Dendritic cell treated with granulocyte-macrophage colony-stimulating factor and Interleukin-4, amounts not matched to agents 40 ng/mL and 50 ng/mL, for 4 days (primary cell): ENCODE data around the gene FAM180B.

Experiments used
- H3K27ac Mint-ChIP-seq: one replicate; pipeline ENCODE4 v1.8.0; 2022; ENCODE audit warnings: mild to moderate bottlenecking, mixed read lengths
- H3K27me3 Mint-ChIP-seq: one replicate; pipeline ENCODE4 v1.8.0; 2022; ENCODE audit warnings: mild to moderate bottlenecking, mixed read lengths
- H3K36me3 Mint-ChIP-seq: one replicate; pipeline ENCODE4 v1.8.0; 2022; ENCODE audit warnings: low read depth, mixed read lengths
- H3K4me1 Mint-ChIP-seq: one replicate; pipeline ENCODE4 v1.8.0; 2022; ENCODE audit warnings: low read depth, mixed read lengths
- H3K4me3 Mint-ChIP-seq: one replicate; pipeline ENCODE4 v1.8.0; 2022; ENCODE audit warnings: mild to moderate bottlenecking, moderate library complexity, mixed read lengths
- H3K9me3 Mint-ChIP-seq: one replicate; pipeline ENCODE4 v1.8.0; 2022; ENCODE audit warnings: mixed read lengths
- intact Hi-C: fragments of 100-400 bp; cut with micrococcal nuclease; formaldehyde crosslinking; loops from one replicate; pipeline ENCODE4 v1.15.0; 2022

Gene FAM180B

DNA sequence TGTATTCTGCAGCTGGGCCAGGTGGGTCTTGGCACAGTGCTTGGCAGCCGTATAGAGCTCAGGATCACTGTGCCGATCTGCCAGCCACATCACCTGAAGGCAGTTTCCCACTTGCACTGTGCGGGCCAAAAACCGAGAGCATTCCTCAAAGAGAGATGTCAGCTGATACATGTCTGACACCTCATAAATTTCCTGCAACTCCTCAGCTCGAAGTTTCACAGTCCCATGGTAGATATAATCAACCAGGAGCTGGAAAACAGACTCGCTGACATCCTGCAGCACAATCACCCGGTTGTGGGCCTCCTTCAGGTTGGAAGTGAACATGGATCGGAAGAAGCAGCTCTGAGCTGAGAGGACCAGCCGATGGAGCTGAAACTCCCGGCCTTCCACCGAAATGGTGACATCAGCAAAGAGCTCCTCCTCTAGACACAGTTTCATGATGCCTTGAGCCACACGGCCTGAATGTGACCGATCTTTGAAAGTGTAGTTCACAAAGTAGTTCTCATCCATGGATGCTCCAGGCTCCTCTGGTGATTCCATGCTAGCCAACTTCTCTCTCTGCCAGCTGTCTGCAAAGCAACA, 8.9 kb upstream of the FAM180B start:
- Mint-ChIP-seq H3K9me3 (no peaks in the 10 kb centered on the region), H3K36me3 (peaks cover 85% of the 10 kb centered on the region), H3K27ac (no peak overlapping the region), H3K4me3 (no peak overlapping the region), H3K27me3 (no peaks in the 10 kb centered on the region), H3K4me1 (peaks cover 41% of the 10 kb centered on the region)
- intact Hi-C loops: loop anchor here (5.0 kb wide), 1 partner anchor 35 kb away; no protein-coding TSS in a partner anchor

DNA sequence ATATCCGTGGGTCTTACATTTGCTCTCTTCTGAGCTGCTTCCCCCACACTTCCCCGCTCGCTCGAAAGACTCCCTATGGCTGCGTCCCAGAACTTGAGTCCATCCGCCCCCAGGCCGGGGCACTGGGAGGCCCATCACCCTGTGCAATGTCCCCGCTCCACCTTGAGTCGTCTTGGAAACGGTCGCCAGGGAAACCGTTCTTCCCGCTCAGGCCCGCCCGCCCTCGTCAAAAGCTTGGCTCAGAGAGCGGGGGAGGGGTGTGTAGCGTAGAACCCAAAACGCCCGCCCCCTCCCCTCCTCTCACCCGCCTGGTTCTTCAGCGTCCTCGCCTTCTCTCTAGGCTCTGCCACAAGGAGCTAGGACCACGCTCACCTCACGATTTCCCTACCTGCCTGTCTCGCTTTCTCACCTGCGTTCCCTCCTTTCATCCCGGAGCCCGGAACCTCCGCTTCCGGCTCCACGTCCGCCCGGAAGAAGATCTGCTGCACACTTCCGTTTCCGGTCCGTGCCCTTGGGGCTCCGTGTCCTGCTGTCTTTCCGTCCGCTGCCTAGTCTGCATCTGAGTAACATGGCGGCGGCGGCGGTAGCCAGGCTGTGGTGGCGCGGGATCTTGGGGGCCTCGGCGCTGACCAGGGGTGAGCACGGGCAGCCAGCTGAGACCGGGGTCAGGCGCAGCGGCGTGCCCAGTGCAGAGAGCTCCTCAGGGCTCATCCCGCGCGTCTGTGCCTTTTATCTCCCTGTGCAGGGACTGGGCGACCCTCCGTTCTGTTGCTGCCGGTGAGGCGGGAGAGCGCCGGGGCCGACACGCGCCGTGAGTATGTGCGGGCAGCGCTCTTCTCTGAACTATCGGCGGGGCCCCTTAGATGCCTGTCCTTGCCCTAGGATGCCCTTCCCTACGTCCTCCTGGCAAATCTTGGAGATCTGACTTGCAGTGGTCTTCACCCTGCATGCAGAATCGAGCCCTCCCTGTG, 7.7 kb upstream of the FAM180B start, which contains the start of the genes KBTBD4 and NDUFS3:
KBTBD4 (minus strand) TSS at position 447 of the 971 bp plus-strand sequence; CDS start at position 428, 19 bp downstream.
NDUFS3 (plus strand) TSS at position 551 of the 971 bp plus-strand sequence; CDS start at position 569, 18 bp downstream.
- intact Hi-C loops: loop anchor here (5.0 kb wide), 1 partner anchor 33 kb away; no protein-coding TSS in a partner anchor
- Mint-ChIP-seq H3K27ac (peak within 1 kb of the TSS; percentile 93), H3K36me3 (peaks cover 85% of the 10 kb centered on the region), H3K9me3 (no peaks in the 10 kb centered on the region), H3K27me3 (no peaks in the 10 kb centered on the region), H3K4me3 (peak within 1 kb of the TSS; percentile 90), H3K4me1 (peaks cover 42% of the 10 kb centered on the region)

GRCh38 chr11:47583844-47584243, 2.6 kb upstream of the FAM180B start:
- intact Hi-C loops: no loop called here
- no peaks in the 10 kb centered on the region for H3K9me3 Mint-ChIP-seq
- no peaks in the 10 kb centered on the region for H3K27me3 Mint-ChIP-seq
- peaks cover 47% of the 10 kb centered on the region for H3K4me1 Mint-ChIP-seq
- no peak overlapping the region for H3K27ac Mint-ChIP-seq
- H3K36me3 Mint-ChIP-seq: peaks cover 63% of the 10 kb centered on the region
- no peak overlapping the region for H3K4me3 Mint-ChIP-seq

DNA sequence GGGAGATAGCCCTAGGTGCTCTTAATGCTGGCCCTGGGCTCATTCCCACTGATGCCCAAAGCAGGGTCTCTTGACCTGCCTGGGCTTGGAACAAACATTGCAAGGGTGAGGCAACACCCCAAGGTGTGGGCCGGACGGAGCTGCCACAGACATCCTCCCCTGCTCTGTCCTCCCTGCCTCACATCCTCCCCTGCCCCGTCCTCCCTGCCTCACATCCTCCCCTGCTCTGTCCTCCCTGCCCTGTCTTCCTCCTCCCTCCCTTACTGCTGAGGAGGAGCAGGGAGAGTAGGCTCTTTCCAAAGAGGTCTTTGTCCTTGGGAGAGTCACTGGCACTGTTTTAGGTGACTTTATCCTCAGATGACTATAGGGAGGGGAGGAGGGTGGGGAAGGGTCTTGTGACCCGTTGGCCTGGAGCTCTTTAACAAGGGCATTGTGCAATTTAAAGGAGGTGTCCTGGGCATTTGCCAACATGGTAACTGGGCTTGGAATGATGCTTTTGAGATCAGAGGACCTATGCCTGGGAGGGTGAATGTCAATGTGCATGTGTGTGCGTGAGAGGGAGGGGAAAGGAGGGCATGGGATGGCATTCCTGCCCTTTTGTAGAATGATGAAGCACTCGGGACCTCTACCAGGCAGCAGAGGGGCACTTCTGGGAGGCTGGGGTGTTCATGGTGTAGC, 700 bp downstream of the FAM180B start:
- peaks cover 42% of the 10 kb centered on the region for H3K36me3 Mint-ChIP-seq
- peaks cover 40% of the 10 kb centered on the region for H3K4me1 Mint-ChIP-seq
- H3K27ac Mint-ChIP-seq: peak overlapping the region; percentile 86
- H3K27me3 Mint-ChIP-seq: peaks cover 6% of the 10 kb centered on the region
- H3K9me3 Mint-ChIP-seq: no peaks in the 10 kb centered on the region
- no peak overlapping the region for H3K4me3 Mint-ChIP-seq
- intact Hi-C loops: no loop called here

DNA sequence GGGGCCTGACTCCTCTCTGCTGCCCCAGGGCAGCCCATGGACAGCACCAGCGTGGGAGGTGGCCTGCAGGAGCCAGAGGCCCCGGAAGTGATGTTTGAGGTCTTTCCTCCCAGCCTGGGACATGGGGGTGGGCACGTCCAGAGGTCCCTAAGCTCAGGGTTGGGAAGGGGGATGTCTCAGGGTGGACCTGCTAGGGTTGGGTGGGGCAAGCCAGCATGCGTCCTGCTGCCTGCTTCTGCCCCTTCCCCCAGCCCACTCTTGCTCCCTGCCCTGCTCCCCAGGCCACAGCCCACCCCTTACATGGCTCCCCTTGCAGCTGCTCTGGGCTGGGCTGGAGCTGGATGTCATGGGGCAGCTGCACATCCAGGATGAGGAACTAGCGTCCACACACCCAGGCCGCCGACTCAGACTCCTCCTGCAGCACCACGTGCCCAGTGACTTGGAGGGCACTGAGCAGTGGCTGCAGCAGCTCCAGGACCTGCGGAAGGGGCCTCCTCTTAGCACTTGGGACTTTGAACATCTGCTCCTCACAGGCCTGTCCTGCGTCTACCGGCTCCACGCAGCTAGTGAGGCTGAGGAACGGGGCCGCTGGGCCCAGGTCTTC, 1.3 kb downstream of the FAM180B start:
- intact Hi-C loops: no loop called here
- Mint-ChIP-seq H3K4me3 (peak overlapping the region; percentile 68), H3K27ac (peak overlapping the region; percentile 86), H3K36me3 (peaks cover 36% of the 10 kb centered on the region), H3K9me3 (no peaks in the 10 kb centered on the region), H3K4me1 (peaks cover 40% of the 10 kb centered on the region), H3K27me3 (peaks cover 12% of the 10 kb centered on the region)

DNA sequence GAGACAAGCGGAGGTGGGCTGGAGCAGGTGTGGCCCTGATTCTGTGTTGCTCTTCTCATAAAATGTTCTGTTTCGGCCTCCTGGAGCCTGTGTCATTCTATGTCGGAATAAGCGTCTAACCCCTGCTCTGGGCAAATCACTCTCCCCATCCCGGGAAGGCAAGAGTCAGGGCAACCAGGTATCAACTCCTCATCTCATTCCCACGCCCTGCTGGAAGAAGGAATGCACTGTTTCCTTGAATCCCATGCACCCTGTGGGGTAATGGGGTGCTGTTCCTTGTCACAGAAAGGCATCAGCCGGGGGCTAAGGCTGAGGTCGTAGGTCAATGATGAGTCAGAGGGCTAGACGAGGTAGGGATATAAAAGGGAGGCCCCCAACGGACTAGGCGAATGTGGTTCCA, 2.6 kb downstream of the FAM180B start:
- H3K9me3 Mint-ChIP-seq: no peaks in the 10 kb centered on the region
- peaks cover 52% of the 10 kb centered on the region for H3K4me1 Mint-ChIP-seq
- peaks cover 23% of the 10 kb centered on the region for H3K36me3 Mint-ChIP-seq
- H3K4me3 Mint-ChIP-seq: peak overlapping the region; percentile 68
- intact Hi-C loops: no loop called here
- peaks cover 24% of the 10 kb centered on the region for H3K27me3 Mint-ChIP-seq
- peak overlapping the region; percentile 86 for H3K27ac Mint-ChIP-seq

GRCh38 chr11:47589584-47589976, 3.1 kb downstream of the FAM180B start:
- H3K4me3 Mint-ChIP-seq: no peak overlapping the region
- no peaks in the 10 kb centered on the region for H3K9me3 Mint-ChIP-seq
- peaks cover 55% of the 10 kb centered on the region for H3K4me1 Mint-ChIP-seq
- H3K27ac Mint-ChIP-seq: no peak overlapping the region
- peaks cover 18% of the 10 kb centered on the region for H3K36me3 Mint-ChIP-seq
- H3K27me3 Mint-ChIP-seq: peaks cover 28% of the 10 kb centered on the region
- intact Hi-C loops: no loop called here

GRCh38 chr11:47589977-47590861, 3.7 kb downstream of the FAM180B start:
- Mint-ChIP-seq H3K4me1 (peaks cover 57% of the 10 kb centered on the region), H3K27ac (no peak overlapping the region), H3K27me3 (peaks cover 34% of the 10 kb centered on the region), H3K4me3 (no peak overlapping the region), H3K9me3 (no peaks in the 10 kb centered on the region), H3K36me3 (peaks cover 12% of the 10 kb centered on the region)
- intact Hi-C loops: no loop called here

DNA sequence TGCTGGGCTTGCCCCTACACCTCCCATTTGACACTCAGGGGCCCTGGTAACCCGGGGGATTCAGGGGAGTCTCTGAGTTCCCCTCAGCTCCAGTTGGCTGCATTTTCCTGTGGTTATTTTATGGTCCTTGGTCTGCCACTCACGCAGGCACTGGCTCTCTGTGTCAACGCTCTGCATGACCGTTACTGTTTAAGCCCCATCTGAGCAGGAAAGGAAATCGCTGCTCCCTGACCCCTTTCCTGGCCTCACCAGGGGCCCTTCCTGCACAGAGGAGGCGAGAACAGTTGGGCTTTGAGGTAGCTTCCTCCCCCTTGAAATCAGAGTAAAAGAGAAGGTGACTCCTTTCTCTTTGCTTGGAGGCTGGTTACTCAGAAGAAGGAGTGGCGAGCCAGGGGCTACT, 5.3 kb downstream of the FAM180B start:
- Mint-ChIP-seq H3K27me3 (peaks cover 41% of the 10 kb centered on the region), H3K4me1 (peaks cover 53% of the 10 kb centered on the region), H3K9me3 (no peaks in the 10 kb centered on the region), H3K4me3 (no peak overlapping the region), H3K27ac (peak overlapping the region; percentile 56), H3K36me3 (peaks cover 6% of the 10 kb centered on the region)
- intact Hi-C loops: no loop called here

- H3K4me3 Mint-ChIP-seq: no peak overlapping the region
- H3K4me1 Mint-ChIP-seq: peaks cover 48% of the 10 kb centered on the region
- no peaks in the 10 kb centered on the region for H3K9me3 Mint-ChIP-seq
- H3K36me3 Mint-ChIP-seq: peaks cover 6% of the 10 kb centered on the region
- peaks cover 41% of the 10 kb centered on the region for H3K27me3 Mint-ChIP-seq
- intact Hi-C loops: no loop called here
- H3K27ac Mint-ChIP-seq: peak overlapping the region; percentile 56
Observed at GRCh38 chr11:47592251-47592650, 5.8 kb downstream of the FAM180B start.

DNA sequence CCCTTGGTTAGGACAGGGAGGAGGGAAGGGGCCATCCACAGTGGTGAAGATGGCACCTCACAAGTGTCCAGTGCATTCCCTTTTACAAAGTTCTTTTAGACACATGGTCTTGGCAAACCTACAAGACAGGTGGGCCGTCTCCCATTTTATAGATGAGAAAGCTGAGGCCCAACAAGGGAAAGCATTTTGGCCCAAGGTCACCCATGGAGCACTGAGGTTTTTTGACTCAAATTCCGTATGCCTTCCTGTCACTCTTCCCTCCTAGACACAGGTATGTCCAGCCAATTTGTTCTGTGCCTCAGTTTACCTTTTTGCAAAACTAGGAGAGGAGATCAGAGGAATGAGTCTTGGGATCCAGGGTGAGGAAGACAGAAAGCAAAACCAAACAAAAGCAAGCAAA, 6.5 kb downstream of the FAM180B start:
- Mint-ChIP-seq H3K27me3 (peaks cover 41% of the 10 kb centered on the region), H3K4me3 (no peak overlapping the region), H3K4me1 (peaks cover 41% of the 10 kb centered on the region), H3K9me3 (no peaks in the 10 kb centered on the region), H3K27ac (no peak overlapping the region), H3K36me3 (peaks cover 6% of the 10 kb centered on the region)
- intact Hi-C loops: no loop called here

DNA sequence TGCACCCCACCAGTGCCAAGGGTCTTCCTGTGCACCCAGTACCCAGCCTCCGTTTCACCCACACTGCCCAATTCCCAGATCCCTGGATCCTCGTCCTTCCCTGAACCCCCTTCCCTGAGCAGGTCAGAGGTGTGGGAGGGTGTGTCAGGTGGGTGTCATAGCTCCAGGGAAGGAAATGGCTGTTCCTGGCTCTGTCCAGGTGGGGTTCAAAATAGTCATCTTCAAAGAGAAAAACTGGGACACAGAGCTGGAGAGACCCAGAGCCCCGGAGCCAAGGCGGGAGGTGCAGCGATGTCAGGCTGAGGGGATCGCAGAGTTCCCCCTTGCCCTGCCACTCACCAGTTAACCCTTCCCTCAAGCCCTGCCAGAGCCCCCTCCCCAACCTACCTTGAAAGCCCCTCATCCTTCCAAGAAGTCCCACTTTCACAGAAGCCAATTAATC, 7.0 kb downstream of the FAM180B start:
- Mint-ChIP-seq H3K36me3 (peaks cover 6% of the 10 kb centered on the region), H3K9me3 (no peaks in the 10 kb centered on the region), H3K4me1 (peaks cover 35% of the 10 kb centered on the region), H3K4me3 (peak overlapping the region; percentile 20), H3K27ac (no peak overlapping the region), H3K27me3 (peaks cover 41% of the 10 kb centered on the region)
- intact Hi-C loops: no loop called here
